Stimulated activated CD8-positive, alpha-beta memory T cell treated with anti-CD3 and anti-CD28 coated beads, Interleukin-15, amount 100 ng/mL, for 24 hours (primary cell): ENCODE data around the gene ADAMTS16.

Source experiments
- DNase-seq: peaks from one replicate; pipeline ENCODE4 v3.0.0-alpha.2; 2020; ENCODE audit warnings: low read depth

Gene ADAMTS16

GRCh38 chr5:5344606-5345005 lies 204.5 kb downstream of the ADAMTS16 start:
- no peak for DNase-seq

- no peak for DNase-seq
Measured at GRCh38 chr5:5347442-5347841, 207.3 kb downstream of the ADAMTS16 start.

GRCh38 chr5:5348135-5348534 lies 208.0 kb downstream of the ADAMTS16 start:
- no peak for DNase-seq

- DNase-seq, result no peak
Measured at GRCh38 chr5:5348576-5348975, 208.4 kb downstream of the ADAMTS16 start.

GRCh38 chr5:5350101-5350500 lies 210.0 kb downstream of the ADAMTS16 start:
- DNase-seq, result no peak

- no peak for DNase-seq
Measured at GRCh38 chr5:5351288-5351979, 211.3 kb downstream of the ADAMTS16 start.

- DNase-seq, result no peak
Measured at GRCh38 chr5:5352675-5353074, 212.5 kb downstream of the ADAMTS16 start.

- no peak for DNase-seq
Measured at GRCh38 chr5:5353681-5354080, 213.6 kb downstream of the ADAMTS16 start.

- no peak for DNase-seq
Measured at GRCh38 chr5:5356765-5357164, 216.6 kb downstream of the ADAMTS16 start.

- no peak for DNase-seq
Measured at GRCh38 chr5:5359618-5360017, 219.5 kb downstream of the ADAMTS16 start.

GRCh38 chr5:5360363-5360940 lies 220.3 kb downstream of the ADAMTS16 start:
- no peak for DNase-seq

- DNase-seq, result no peak
Measured at GRCh38 chr5:5360941-5361520, 220.9 kb downstream of the ADAMTS16 start.

- DNase-seq, result no peak
Measured at GRCh38 chr5:5363045-5363444, 222.9 kb downstream of the ADAMTS16 start.

GRCh38 chr5:5364932-5365331 lies 224.8 kb downstream of the ADAMTS16 start:
- DNase-seq, result no peak

- no peak for DNase-seq
Measured at GRCh38 chr5:5367739-5368138, 227.6 kb downstream of the ADAMTS16 start.

- DNase-seq, result no peak
Measured at GRCh38 chr5:5369051-5369605, 229.0 kb downstream of the ADAMTS16 start.
